ENCODE results near the gene CCDC57.
A peak's percentile ranks its signal among the peaks of the same experiment; 100 is the strongest.

The CCDC57 gene

GRCh38 chr17:82077617-82078358 lies 134.9 kb downstream of the CCDC57 start:
- Histone ChIP-seq H3K4me1 (ENCODE audit: insufficient read depth, low read length) (no peaks in the 10 kb centered on the region), H3K9ac (ENCODE audit: low read depth, low read length) (no peak overlapping the region), H3K9me3 (ENCODE audit: control insufficient read depth, insufficient read depth, low read length) (no peaks in the 10 kb centered on the region), H3K36me3 (ENCODE audit: insufficient read depth, low read length) (peaks cover 14% of the 10 kb centered on the region)

GRCh38 chr17:82076785-82077591 lies 135.7 kb downstream of the CCDC57 start:
- Histone ChIP-seq H3K4me1 (ENCODE audit: insufficient read depth, low read length) (no peaks in the 10 kb centered on the region), H3K36me3 (ENCODE audit: insufficient read depth, low read length) (peaks cover 7% of the 10 kb centered on the region; the same call in 1 of the 2 replicates), H3K9me3 (ENCODE audit: control insufficient read depth, insufficient read depth, low read length) (no peaks in the 10 kb centered on the region), H3K9ac (ENCODE audit: low read depth, low read length) (no peak overlapping the region)

GRCh38 chr17:82076018-82076784 lies 136.4 kb downstream of the CCDC57 start:
- peaks cover 7% of the 10 kb centered on the region; the same call in 1 of the 2 replicates for H3K36me3 ChIP-seq (ENCODE audit: insufficient read depth, low read length)
- H3K4me1 ChIP-seq (ENCODE audit: insufficient read depth, low read length): no peaks in the 10 kb centered on the region
- no peak overlapping the region for H3K9ac ChIP-seq (ENCODE audit: low read depth, low read length)
- no peaks in the 10 kb centered on the region for H3K9me3 ChIP-seq (ENCODE audit: control insufficient read depth, insufficient read depth, low read length)

GRCh38 chr17:82073446-82073845 lies 139.2 kb downstream of the CCDC57 start:
- no peaks in the 10 kb centered on the region for H3K4me1 ChIP-seq (ENCODE audit: insufficient read depth, low read length)
- H3K9me3 ChIP-seq (ENCODE audit: control insufficient read depth, insufficient read depth, low read length): no peaks in the 10 kb centered on the region
- no peaks in the 10 kb centered on the region for H3K36me3 ChIP-seq (ENCODE audit: insufficient read depth, low read length)
- H3K9ac ChIP-seq (ENCODE audit: low read depth, low read length): no peak overlapping the region

- H3K9ac ChIP-seq (ENCODE audit: low read depth, low read length): no peak overlapping the region
- no peaks in the 10 kb centered on the region for H3K36me3 ChIP-seq (ENCODE audit: insufficient read depth, low read length)
- no peaks in the 10 kb centered on the region for H3K4me1 ChIP-seq (ENCODE audit: insufficient read depth, low read length)
- no peaks in the 10 kb centered on the region for H3K9me3 ChIP-seq (ENCODE audit: control insufficient read depth, insufficient read depth, low read length)
These were observed 139.8 kb downstream of the CCDC57 start for GRCh38 chr17:82072827-82073226.

GRCh38 chr17:82070611-82071010 lies 142.0 kb downstream of the CCDC57 start:
- H3K9me3 ChIP-seq (ENCODE audit: control insufficient read depth, insufficient read depth, low read length): no peaks in the 10 kb centered on the region
- H3K4me1 ChIP-seq (ENCODE audit: insufficient read depth, low read length): no peaks in the 10 kb centered on the region
- H3K9ac ChIP-seq (ENCODE audit: low read depth, low read length): no peak overlapping the region
- no peaks in the 10 kb centered on the region for H3K36me3 ChIP-seq (ENCODE audit: insufficient read depth, low read length)

- H3K9ac ChIP-seq (ENCODE audit: low read depth, low read length): peak within 1 kb of the TSS; percentile 98
- H3K9me3 ChIP-seq (ENCODE audit: control insufficient read depth, insufficient read depth, low read length): no peaks in the 10 kb centered on the region
- peaks cover 9% of the 10 kb centered on the region; the same call in 1 of the 2 replicates for H3K36me3 ChIP-seq (ENCODE audit: insufficient read depth, low read length)
- no peaks in the 10 kb centered on the region for H3K4me1 ChIP-seq (ENCODE audit: insufficient read depth, low read length)
These were observed 146.9 kb downstream of the CCDC57 start, which contains the start of gene DUS1L for GRCh38 chr17:82065638-82066303. DUS1L (minus strand) TSS chr17:82065804; CDS start chr17:82065059, 745 bp downstream.

- H3K4me1 ChIP-seq (ENCODE audit: insufficient read depth, low read length): no peaks in the 10 kb centered on the region
- H3K9me3 ChIP-seq (ENCODE audit: control insufficient read depth, insufficient read depth, low read length): no peaks in the 10 kb centered on the region
- H3K36me3 ChIP-seq (ENCODE audit: insufficient read depth, low read length): peaks cover 11% of the 10 kb centered on the region; the same call in 1 of the 2 replicates
- H3K9ac ChIP-seq (ENCODE audit: low read depth, low read length): peak overlapping the region; percentile 87
These were observed 147.4 kb downstream of the CCDC57 start for GRCh38 chr17:82065193-82065637.

GRCh38 chr17:82064433-82065192 lies 148.0 kb downstream of the CCDC57 start:
- H3K36me3 ChIP-seq (ENCODE audit: insufficient read depth, low read length): peaks cover 13% of the 10 kb centered on the region; the same call in 1 of the 2 replicates
- H3K4me1 ChIP-seq (ENCODE audit: insufficient read depth, low read length): no peaks in the 10 kb centered on the region
- no peaks in the 10 kb centered on the region for H3K9me3 ChIP-seq (ENCODE audit: control insufficient read depth, insufficient read depth, low read length)
- peak overlapping the region; percentile 87 for H3K9ac ChIP-seq (ENCODE audit: low read depth, low read length)

GRCh38 chr17:82063424-82064415 lies 148.9 kb downstream of the CCDC57 start:
- no peak overlapping the region for H3K9ac ChIP-seq (ENCODE audit: low read depth, low read length)
- peaks cover 13% of the 10 kb centered on the region for H3K36me3 ChIP-seq (ENCODE audit: insufficient read depth, low read length)
- no peaks in the 10 kb centered on the region for H3K9me3 ChIP-seq (ENCODE audit: control insufficient read depth, insufficient read depth, low read length)
- no peaks in the 10 kb centered on the region for H3K4me1 ChIP-seq (ENCODE audit: insufficient read depth, low read length)

GRCh38 chr17:82062984-82063368 lies 149.7 kb downstream of the CCDC57 start:
- Histone ChIP-seq H3K4me1 (ENCODE audit: insufficient read depth, low read length) (no peaks in the 10 kb centered on the region), H3K36me3 (ENCODE audit: insufficient read depth, low read length) (peaks cover 14% of the 10 kb centered on the region), H3K9ac (ENCODE audit: low read depth, low read length) (no peak overlapping the region), H3K9me3 (ENCODE audit: control insufficient read depth, insufficient read depth, low read length) (no peaks in the 10 kb centered on the region)
